MCF 10A (cell line): ENCODE measurements around the gene DMRTB1. TPM values are rescaled to one million over a fixed set of nuclear protein-coding genes. Genes with fewer than 3 reads are reported as not detected.

Experiments used
- BruUV-seq: library from RNA; stranded (reverse); fragments of 400-500 nt; replicated peaks from 2 replicates; lab custom pipeline; 2021; lab: Mats Ljungman, UMichigan
- CTCF ChIA-PET: fragments of 300-600 bp; sonication (Branson Sonifier 250); formaldehyde crosslinking; extraction: SDS; loops from one replicate; lab custom pipeline; 2021; ENCODE audit warnings: antibody characterized with exemption, inconsistent platforms; lab: Yijun Ruan, JAX
- POLR2A ChIA-PET: fragments of 300-600, 350-650 bp; sonication (Branson Sonifier 250); formaldehyde crosslinking; extraction: SDS; loops from one replicate; lab custom pipeline; 2020; ENCODE audit warnings: antibody characterized with exemption, inconsistent platforms; lab: Yijun Ruan, JAX
- DNase-seq: peaks from one replicate; pipeline ENCODE4 v3.0.0-alpha.2; 2018; ENCODE audit not compliant: unreplicated experiment
- H3K27ac Mint-ChIP-seq: one replicate; pipeline ENCODE4 v1.8.0; 2022; ENCODE audit warnings: mild to moderate bottlenecking, low read depth, mixed read lengths; ENCODE audit not compliant: unreplicated experiment
- H3K27me3 Mint-ChIP-seq: one replicate; pipeline ENCODE4 v1.8.0; 2022; ENCODE audit warnings: mixed read lengths; ENCODE audit not compliant: insufficient read depth, unreplicated experiment
- H3K36me3 Mint-ChIP-seq: one replicate; pipeline ENCODE4 v1.8.0; 2022; ENCODE audit warnings: mild to moderate bottlenecking, moderate library complexity, mixed read lengths; ENCODE audit not compliant: insufficient read depth, unreplicated experiment
- H3K4me1 Mint-ChIP-seq: one replicate; pipeline ENCODE4 v1.8.0; 2022; ENCODE audit warnings: mixed read lengths; ENCODE audit not compliant: insufficient read depth, unreplicated experiment
- H3K4me3 Mint-ChIP-seq: one replicate; pipeline ENCODE4 v1.8.0; 2022; ENCODE audit warnings: mild to moderate bottlenecking, moderate library complexity, mixed read lengths; ENCODE audit not compliant: unreplicated experiment
- H3K9me3 Mint-ChIP-seq: one replicate; pipeline ENCODE4 v1.8.0; 2022; ENCODE audit warnings: mixed read lengths; ENCODE audit not compliant: unreplicated experiment
- CTCF ChIP-seq: fragments of 200-600 bp; IDR thresholded peaks from one replicate; pipeline ENCODE4 v1.8.0; 2022; ENCODE audit warnings: antibody characterized with exemption, mild to moderate bottlenecking; ENCODE audit not compliant: unreplicated experiment
- intact Hi-C: fragments of 100-400 bp; cut with micrococcal nuclease; formaldehyde crosslinking; loops from 2 replicates; pipeline ENCODE4 v1.14.1; 2022
- total RNA-seq: library from RNA; stranded (reverse); gene quantifications from 2 replicates; pipeline ENCODE4 v1.2.3, GENCODE V29; 2022

The DMRTB1 gene
- total RNA-seq, 1 experiment from 2014 or later: not detected

- Mint-ChIP-seq H3K4me1 (no peaks in the 10 kb centered on the region), H3K27me3 (peaks cover 26% of the 10 kb centered on the region), H3K36me3 (no peaks in the 10 kb centered on the region), H3K4me3 (no peak overlapping the region), H3K9me3 (no peaks in the 10 kb centered on the region), H3K27ac (no peak overlapping the region)
- DNase-seq: no peak
- POLR2A ChIA-PET: no interaction called here
- no peak for TF ChIP-seq CTCF
- intact Hi-C loops: no loop called here
- BruUV-seq: no TSS peak
- CTCF ChIA-PET: no interaction called here
Observed at GRCh38 chr1:53503433-53504217, 44.4 kb downstream of the DMRTB1 start.

- Mint-ChIP-seq H3K4me1 (peaks cover 8% of the 10 kb centered on the region), H3K36me3 (no peaks in the 10 kb centered on the region), H3K27ac (no peak overlapping the region), H3K4me3 (no peak overlapping the region), H3K9me3 (no peaks in the 10 kb centered on the region), H3K27me3 (peaks cover 26% of the 10 kb centered on the region)
- TF ChIP-seq CTCF: no peak
- CTCF ChIA-PET: no interaction called here
- no peak for DNase-seq
- POLR2A ChIA-PET: no interaction called here
- BruUV-seq: no TSS peak
- intact Hi-C loops: no loop called here
Observed at GRCh38 chr1:53504901-53505300, 45.7 kb downstream of the DMRTB1 start.

- no peak for DNase-seq
- BruUV-seq: no TSS peak
- H3K27ac Mint-ChIP-seq: no peak overlapping the region
- TF ChIP-seq CTCF: no peak
- peaks cover 25% of the 10 kb centered on the region for H3K27me3 Mint-ChIP-seq
- intact Hi-C loops: no loop called here
- no peak overlapping the region for H3K4me3 Mint-ChIP-seq
- ChIA-PET CTCF (no interaction called here), POLR2A (no interaction called here)
- H3K9me3 Mint-ChIP-seq: no peaks in the 10 kb centered on the region
- peaks cover 8% of the 10 kb centered on the region for H3K4me1 Mint-ChIP-seq
- no peaks in the 10 kb centered on the region for H3K36me3 Mint-ChIP-seq
Observed at GRCh38 chr1:53505401-53505800, 46.2 kb downstream of the DMRTB1 start.

- H3K27ac Mint-ChIP-seq: no peak overlapping the region
- no peak for DNase-seq
- no peaks in the 10 kb centered on the region for H3K9me3 Mint-ChIP-seq
- ChIA-PET POLR2A (no interaction called here), CTCF (no interaction called here)
- no peak overlapping the region for H3K4me3 Mint-ChIP-seq
- H3K36me3 Mint-ChIP-seq: no peaks in the 10 kb centered on the region
- H3K27me3 Mint-ChIP-seq: peaks cover 20% of the 10 kb centered on the region
- intact Hi-C loops: no loop called here
- H3K4me1 Mint-ChIP-seq: peaks cover 8% of the 10 kb centered on the region
- no peak for TF ChIP-seq CTCF
- BruUV-seq: no TSS peak
Observed at GRCh38 chr1:53505891-53506290, 46.7 kb downstream of the DMRTB1 start.
